HepG2 (cell line): Measurements from ENCODE around the gene GPR162. TPM values are rescaled to one million over a fixed set of nuclear protein-coding genes. Genes with fewer than 3 reads are reported as not detected.

Source experiments
- ATAC-seq: fragments of 200-7000 bp; cut with Tn5 transposase; 3 replicates; pipeline ENCODE4 v1.9.1; 2020; ENCODE audit warnings: mild to moderate bottlenecking, moderate library complexity
- BruUV-seq: library from RNA; stranded (reverse); fragments of 400-500 nt; replicated peaks from 2 replicates; lab custom pipeline; 2021; lab: Mats Ljungman, UMichigan
- CTCF ChIA-PET: fragments of 300-600 bp; formaldehyde crosslinking; extraction: SDS; loops from one replicate; lab custom pipeline; 2021; ENCODE audit warnings: low total read pairs, inconsistent platforms, low intra/inter-chr PET ratio; lab: Yijun Ruan, JAX
- POLR2A ChIA-PET: fragments of 350-600 bp; sonication (Branson Sonifier 250); formaldehyde crosslinking; loops from one replicate; lab custom pipeline; 2020; ENCODE audit warnings: antibody characterized with exemption, inconsistent platforms; lab: Yijun Ruan, JAX
- DNase-seq: peaks from one replicate; pipeline ENCODE4 v3.0.0-alpha.2; 2015; ENCODE audit warnings: low spot score
- FAIRE-seq: peaks from 3 replicates; lab custom pipeline; 2011; peaks lifted over from hg19 to GRCh38; lab: Jason Lieb, UNC
- H2AFZ ChIP-seq: one replicate; pipeline ENCODE4 v1.6.1; 2011; ENCODE audit warnings: low read length, inconsistent platforms
- H3K27ac ChIP-seq: fragments of 300-600 bp; 3 replicates; pipeline ENCODE4 v1.8.0; 2011; ENCODE audit warnings: mixed run types, mild to moderate bottlenecking, mixed read lengths, low read length, inconsistent platforms; ENCODE audit not compliant: insufficient read depth; ENCODE audit errors: extremely low read length
- H3K27me3 ChIP-seq, 2 experiments: fragments of 200-600 bp in 1 of 2; 2 replicates in 1 of 2; 3 replicates in 1 of 2; pipeline versions ENCODE4 v1.6.0 to v1.8.0; 2011; ENCODE audit warnings: low read length in 2 of 2, mild to moderate bottlenecking in 2 of 2, moderate library complexity in 2 of 2, inconsistent platforms in 1 of 2; ENCODE audit not compliant: insufficient read depth in 2 of 2, control insufficient read depth in 1 of 2
- H3K36me3 ChIP-seq, 2 experiments: fragments of 200-600 bp in 1 of 2; replicated peaks in 1 of 2; 2 replicates in 1 of 2; 3 replicates in 1 of 2; pipeline versions ENCODE4 v1.5.1 to v1.8.0; 2011; ENCODE audit warnings: low read length in 2 of 2, inconsistent platforms in 1 of 2; ENCODE audit not compliant: insufficient read depth in 2 of 2, control insufficient read depth in 1 of 2
- H3K4me1 ChIP-seq: 2 replicates; pipeline ENCODE4 v1.5.1; 2012; ENCODE audit warnings: low read length, inconsistent platforms; ENCODE audit not compliant: insufficient read depth
- H3K4me2 ChIP-seq: 2 replicates; pipeline ENCODE4 v1.6.0; 2011; ENCODE audit warnings: low read depth, low read length, inconsistent platforms
- H3K4me3 ChIP-seq, 3 experiments: fragments of 200-600 bp in 1 of 3; sonication (generic), shearing (Covaris generic) in 1 of 3; replicated peaks in 1 of 3; 2 replicates each; pipeline ENCODE4 v1.5.1; 2011 to 2016; ENCODE audit warnings: low read length in 3 of 3, inconsistent platforms in 2 of 3, low read depth in 2 of 3, mild to moderate bottlenecking in 2 of 3, control low read depth in 1 of 3, mixed read lengths in 1 of 3; ENCODE audit not compliant: insufficient read depth in 1 of 3
- H3K79me2 ChIP-seq: one replicate; pipeline ENCODE4 v1.6.1; 2011; ENCODE audit warnings: low read length, inconsistent platforms; ENCODE audit not compliant: insufficient read depth
- H3K9ac ChIP-seq: 2 replicates; pipeline ENCODE4 v1.6.0; 2011; ENCODE audit warnings: mild to moderate bottlenecking, low read depth, low read length, inconsistent platforms; ENCODE audit not compliant: insufficient read depth
- H3K9me3 ChIP-seq: 2 replicates; pipeline ENCODE4 v1.5.1; 2012; ENCODE audit warnings: mild to moderate bottlenecking, low read length
- H4K20me1 ChIP-seq: 2 replicates; pipeline ENCODE4 v1.6.0; 2011; ENCODE audit warnings: inconsistent platforms, mild to moderate bottlenecking, low read length, moderate library complexity; ENCODE audit not compliant: insufficient read depth
- ARID5B ChIP-seq: IDR thresholded peaks from 2 replicates; pipeline ENCODE4 v1.4.0; 2020; ENCODE audit warnings: mild to moderate bottlenecking, missing genetic modification reagents
- ATRX ChIP-seq: sonication (generic); formaldehyde crosslinking; IDR thresholded peaks from 2 replicates; pipeline ENCODE4 v1.4.0; 2020; ENCODE audit warnings: missing genetic modification reagents, borderline replicate concordance
- CEBPG ChIP-seq: IDR thresholded peaks from 2 replicates; pipeline ENCODE4 v1.6.1; 2016
- FOXA1 ChIP-seq, 2 experiments: fragments of 450-650 bp in 1 of 2; sonication (generic) in 1 of 2; formaldehyde crosslinking in 1 of 2; IDR thresholded peaks; 2 replicates each; pipeline versions ENCODE4 v1.4.0 to v1.6.1; 2016 to 2020; ENCODE audit warnings: missing genetic modification reagents in 1 of 2
- FOXK2 ChIP-seq: fragments of 450-650 bp; IDR thresholded peaks from 2 replicates; pipeline ENCODE4 v1.6.1; 2016
- FOXO4 ChIP-seq: sonication (generic); formaldehyde crosslinking; conservative IDR thresholded peaks from 2 replicates; pipeline ENCODE4 v1.8.1; 2023; ENCODE audit warnings: missing genetic modification reagents
- HNF4A ChIP-seq: sonication (generic); formaldehyde crosslinking; IDR thresholded peaks from 2 replicates; pipeline ENCODE4 v1.4.0; 2020; ENCODE audit warnings: missing genetic modification reagents
- HNF4G ChIP-seq, 2 experiments: sonication (generic) in 1 of 2; formaldehyde crosslinking in 1 of 2; IDR thresholded peaks; 2 replicates each; pipeline versions ENCODE4 v1.4.0 to v1.6.1; 2011 to 2020; ENCODE audit warnings: borderline replicate concordance in 2 of 2, low read depth in 2 of 2, mild to moderate bottlenecking in 2 of 2, low read length in 1 of 2, missing genetic modification reagents in 1 of 2, moderate library complexity in 1 of 2
- RARA ChIP-seq: IDR thresholded peaks from 2 replicates; pipeline ENCODE4 v1.6.1; 2016; ENCODE audit warnings: missing genetic modification reagents, missing compliant biosample characterization
- RXRA ChIP-seq: sonication (generic); formaldehyde crosslinking; IDR thresholded peaks from 2 replicates; pipeline ENCODE4 v1.5.1; 2020; ENCODE audit warnings: missing genetic modification reagents
- TCF7 ChIP-seq: sonication (generic); IDR thresholded peaks from 2 replicates; pipeline ENCODE4 v1.6.1; 2016; ENCODE audit warnings: antibody characterized with exemption, low read depth
- ZBTB26 ChIP-seq: IDR thresholded peaks from 2 replicates; pipeline ENCODE4 v1.6.1; 2016; ENCODE audit warnings: missing compliant biosample characterization, missing genetic modification reagents, borderline replicate concordance
- ZBTB3 ChIP-seq: sonication (generic); formaldehyde crosslinking; IDR thresholded peaks from 2 replicates; pipeline ENCODE4 v1.4.0; 2020; ENCODE audit warnings: low read depth, mild to moderate bottlenecking, moderate library complexity, missing genetic modification reagents, borderline replicate concordance
- ZNF292 ChIP-seq: sonication (generic); formaldehyde crosslinking; IDR thresholded peaks from 2 replicates; pipeline ENCODE4 v1.8.1; 2022; ENCODE audit warnings: mild to moderate bottlenecking, low read depth, missing genetic modification reagents, borderline replicate concordance
- ZNF362 ChIP-seq: sonication (generic); formaldehyde crosslinking; IDR thresholded peaks from 2 replicates; pipeline ENCODE4 v1.4.0; 2020; ENCODE audit warnings: missing genetic modification reagents, mild to moderate bottlenecking, borderline replicate concordance
- ZNF879 ChIP-seq: sonication (generic); formaldehyde crosslinking; IDR thresholded peaks from 2 replicates; pipeline ENCODE4 v1.8.1; 2023; ENCODE audit warnings: missing genetic modification reagents
- WGBS: methylation state at CpG from one replicate; pipeline ENCODE4 v1.1.6; 2017; ENCODE audit warnings: low lambda C conversion rate; 5-methylcytosine and 5-hydroxymethylcytosine counted together
- in situ Hi-C: cut with HindIII; loops from 2 replicates; pipeline ENCODE4 v1.10.0; 2017; ENCODE audit warnings: low pct_unique_long_range_greater_than_20kb; ENCODE audit not compliant: extremely low pct_ligation_motif_present
- intact Hi-C: fragments of 100-400 bp; cut with micrococcal nuclease; formaldehyde crosslinking; loops from one replicate; pipeline ENCODE4 v1.10.0; 2022; ENCODE audit not compliant: unreplicated experiment
- polyA plus RNA-seq, 8 experiments: library from polyadenylated mRNA; depleted of rRNA in 3 of 8; stranded (reverse) in 7 of 8; unstranded in 1 of 8; fragments of >200 nt; fragmentation: Illumina TruSeq in 4 of 8; extraction: Trizol in 4 of 8; gene quantifications; 2 replicates each; pipeline versions ENCODE4 v1.2.1 to v1.2.3, GENCODE V29; 2011 to 2016; ENCODE audit warnings: low read depth in 4 of 8, missing spikeins in 1 of 8, mixed read lengths in 1 of 8; ENCODE audit not compliant: insufficient read depth in 1 of 8
- total RNA-seq, 5 experiments: library from RNA; depleted of rRNA; stranded (reverse); fragments of >200 nt; fragmentation: Illumina TruSeq; extraction: Trizol; gene quantifications; 2 replicates each; pipeline ENCODE4 v1.2.3, GENCODE V29; 2016; ENCODE audit warnings: low read depth in 1 of 5

Gene GPR162
- total and polyA plus RNA-seq, 2 of the 13 experiments (the other 11 are each of a cell fraction or from before 2014, with no cell fraction given), result 0.08 TPM; not detected in 1

GRCh38 chr12:6796576-6796975, 25.0 kb upstream of the GPR162 start:
- BruUV-seq, result no TSS peak
- peak; percentile 49 for DNase-seq
- H3K9me3 ChIP-seq, result no peaks in the 10 kb centered on the region
- H3K36me3 ChIP-seq, result no peaks in the 10 kb centered on the region
- peak overlapping the region; percentile 38 for H3K4me2 ChIP-seq
- H3K27me3 ChIP-seq, result no peaks in the 10 kb centered on the region
- 30% methylated on average over 4 of the region's 4 CpGs for WGBS
- H3K4me3 ChIP-seq, result no peak overlapping the region
- in situ Hi-C loops, result no loop called here
- no peak overlapping the region for H3K9ac ChIP-seq
- intact Hi-C loops, result no loop called here
- H3K79me2 ChIP-seq, result no peaks in the 10 kb centered on the region
- no peak for FAIRE-seq
- ChIA-PET POLR2A (interaction anchor here (1.1 kb wide), 1 partner anchor 32 kb away, joined by 3 read pairs; the partner anchor contains the start of gene P3H3), CTCF (no interaction called here)
- H2AFZ ChIP-seq, result no peak overlapping the region
- H4K20me1 ChIP-seq, result no peaks in the 10 kb centered on the region
- H3K27ac ChIP-seq, result peak overlapping the region; percentile 0
- peak; percentile 21 for ATAC-seq
- H3K4me1 ChIP-seq, result peaks cover 58% of the 10 kb centered on the region
- TF ChIP-seq ZBTB26 (CRISPR knock-in tag) (no peak), TCF7 (0 out of 2 replicates have a peak, but pooled peaks have one; percentile 13), RXRA (CRISPR knock-in tag) (peak; percentile 29; the same call in 1 of the 2 replicates), FOXA1 (IDR thresholded peaks at IDR 0.05) (no peak), FOXA1 (CRISPR knock-in tag; IDR thresholded peaks at IDR 0.05) (0 out of 2 replicates have a peak, but pooled peaks have one; percentile 5), ZNF362 (CRISPR knock-in tag) (no peak), ARID5B (0 out of 2 replicates have a peak, but pooled peaks have one; percentile 13), ZNF292 (CRISPR knock-in tag) (0 out of 2 replicates have a peak, but pooled peaks have one; percentile 26), RARA (CRISPR knock-in tag) (peak; percentile 87), HNF4G (IDR thresholded peaks at IDR 0.05; ENCODE audit: borderline replicate concordance, low read depth, low read length) (0 out of 2 replicates have a peak, but pooled peaks have one; percentile 4), HNF4G (CRISPR knock-in tag; IDR thresholded peaks at IDR 0.05; ENCODE audit: borderline replicate concordance, low read depth) (no peak), ZBTB3 (no peak), CEBPG (0 out of 2 replicates have a peak, but pooled peaks have one; percentile 7), ZNF879 (CRISPR knock-in tag) (no peak), HNF4A (CRISPR knock-in tag) (peak; percentile 50; the same call in 1 of the 2 replicates), FOXK2 (no peak), FOXO4 (no peak), ATRX (CRISPR knock-in tag) (no peak)
